Lower leg skin (tissue), 4 donors: ENCODE data around the gene ANK3. TPM values are rescaled to one million over a fixed set of nuclear protein-coding genes. Genes with fewer than 3 reads are reported as not detected.

Source experiments
- DNase-seq, 2 donors: peaks; one replicate each; pipeline ENCODE4 v3.0.0-alpha.2; 2019; ENCODE audit warnings: low spot score in 2 of 2
- H3K4me3 ChIP-seq: fragments of 200-600 bp; sonication (generic); 2 replicates; pipeline ENCODE4 v1.5.1; 2017; ENCODE audit warnings: mild to moderate bottlenecking, low read depth; ENCODE audit not compliant: poor library complexity, severe bottlenecking
- POLR2A ChIP-seq, 2 donors: fragments of 450-650 bp; IDR thresholded peaks; one replicate each; pipeline ENCODE4 v1.6.1; 2016 to 2017; ENCODE audit warnings: antibody characterized with exemption in 2 of 2, mild to moderate bottlenecking in 1 of 2, moderate library complexity in 1 of 2
- WGBS, 2 donors: methylation state at CpG; one replicate each; pipeline ENCODE4 v1.1.5; 2018; 5-methylcytosine and 5-hydroxymethylcytosine counted together
- intact Hi-C: fragments of 100-400 bp; cut with DNase I; formaldehyde crosslinking; loops from one replicate; pipeline ENCODE4 v1.15.0; 2023; ENCODE audit warnings: low total_unique reads
- total RNA-seq, 4 donors: library from RNA; depleted of rRNA; stranded (reverse); fragments of >200 nt; gene quantifications; one replicate each; pipeline ENCODE4 v1.1.0, GENCODE V29; 2016
- TF ChIP-seq, protein P1 (sequence below), 3 donors: fragments of 450-650 bp; IDR thresholded peaks; one replicate each; pipeline ENCODE4 v1.5.1; 2016; ENCODE audit warnings: antibody characterized with exemption in 3 of 3, mild to moderate bottlenecking in 3 of 3, moderate library complexity in 2 of 3

The ANK3 gene
- total RNA-seq, 4 donors from 2014 or later = 76.2 to 107 (median 91.5) TPM

- no peak overlapping the region for H3K4me3 ChIP-seq
- intact Hi-C loops = no loop called here
- TF ChIP-seq POLR2A (IDR thresholded peaks at IDR 0.05) = no peak
- TF ChIP-seq, protein P1, sequence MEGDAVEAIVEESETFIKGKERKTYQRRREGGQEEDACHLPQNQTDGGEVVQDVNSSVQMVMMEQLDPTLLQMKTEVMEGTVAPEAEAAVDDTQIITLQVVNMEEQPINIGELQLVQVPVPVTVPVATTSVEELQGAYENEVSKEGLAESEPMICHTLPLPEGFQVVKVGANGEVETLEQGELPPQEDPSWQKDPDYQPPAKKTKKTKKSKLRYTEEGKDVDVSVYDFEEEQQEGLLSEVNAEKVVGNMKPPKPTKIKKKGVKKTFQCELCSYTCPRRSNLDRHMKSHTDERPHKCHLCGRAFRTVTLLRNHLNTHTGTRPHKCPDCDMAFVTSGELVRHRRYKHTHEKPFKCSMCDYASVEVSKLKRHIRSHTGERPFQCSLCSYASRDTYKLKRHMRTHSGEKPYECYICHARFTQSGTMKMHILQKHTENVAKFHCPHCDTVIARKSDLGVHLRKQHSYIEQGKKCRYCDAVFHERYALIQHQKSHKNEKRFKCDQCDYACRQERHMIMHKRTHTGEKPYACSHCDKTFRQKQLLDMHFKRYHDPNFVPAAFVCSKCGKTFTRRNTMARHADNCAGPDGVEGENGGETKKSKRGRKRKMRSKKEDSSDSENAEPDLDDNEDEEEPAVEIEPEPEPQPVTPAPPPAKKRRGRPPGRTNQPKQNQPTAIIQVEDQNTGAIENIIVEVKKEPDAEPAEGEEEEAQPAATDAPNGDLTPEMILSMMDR (IDR thresholded peaks at IDR 0.05) = no peak
- DNase-seq = no peak
- 86 to 90% methylated on average over 8 of the region's 8 CpGs for WGBS, 2 donors
Measured at GRCh38 chr10:60363187-60363586, 26.5 kb downstream of the ANK3 start.

DNA sequence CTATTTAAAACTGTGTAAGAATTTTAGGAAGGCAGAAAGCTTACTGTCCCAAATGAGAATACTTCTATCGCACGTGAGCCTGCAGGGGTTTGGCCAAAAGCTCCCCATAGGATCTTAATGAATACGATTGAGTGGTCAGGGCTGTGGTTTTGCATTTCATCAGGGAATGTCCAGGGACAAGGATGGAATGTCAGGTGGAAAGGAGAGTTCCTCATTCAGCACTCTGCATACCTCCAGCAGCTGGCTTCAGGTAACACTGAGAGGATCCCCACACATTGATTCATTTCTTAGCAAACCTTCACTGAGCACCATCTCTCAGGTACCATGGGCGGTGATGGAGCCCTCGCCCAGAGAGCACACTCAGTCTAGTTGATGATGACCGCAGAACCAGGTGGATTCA, 27.2 kb downstream of the ANK3 start:
- TF ChIP-seq, protein P1 (IDR thresholded peaks at IDR 0.05) = no peak
- TF ChIP-seq POLR2A (IDR thresholded peaks at IDR 0.05) = no peak
- H3K4me3 ChIP-seq = no peak overlapping the region
- DNase-seq = no peak
- intact Hi-C loops = no loop called here
- 97 to 98% methylated on average over 6 of the region's 6 CpGs for WGBS, 2 donors

- intact Hi-C loops = no loop called here
Measured at GRCh38 chr10:60359066-60359465, 30.6 kb downstream of the ANK3 start.

GRCh38 chr10:60358282-60358681, 31.4 kb downstream of the ANK3 start:
- DNase-seq = no peak
- intact Hi-C loops = no loop called here
- H3K4me3 ChIP-seq = no peak overlapping the region
- no peak for TF ChIP-seq POLR2A (IDR thresholded peaks at IDR 0.05)
- TF ChIP-seq, protein P1 (IDR thresholded peaks at IDR 0.05) = no peak

More at GRCh38 chr10:60359066-60359465, 30.6 kb downstream of the ANK3 start:
- no peak overlapping the region for H3K4me3 ChIP-seq
- no peak for DNase-seq
- TF ChIP-seq, protein P1 (IDR thresholded peaks at IDR 0.05) = no peak
- TF ChIP-seq POLR2A (IDR thresholded peaks at IDR 0.05) = no peak

DNA sequence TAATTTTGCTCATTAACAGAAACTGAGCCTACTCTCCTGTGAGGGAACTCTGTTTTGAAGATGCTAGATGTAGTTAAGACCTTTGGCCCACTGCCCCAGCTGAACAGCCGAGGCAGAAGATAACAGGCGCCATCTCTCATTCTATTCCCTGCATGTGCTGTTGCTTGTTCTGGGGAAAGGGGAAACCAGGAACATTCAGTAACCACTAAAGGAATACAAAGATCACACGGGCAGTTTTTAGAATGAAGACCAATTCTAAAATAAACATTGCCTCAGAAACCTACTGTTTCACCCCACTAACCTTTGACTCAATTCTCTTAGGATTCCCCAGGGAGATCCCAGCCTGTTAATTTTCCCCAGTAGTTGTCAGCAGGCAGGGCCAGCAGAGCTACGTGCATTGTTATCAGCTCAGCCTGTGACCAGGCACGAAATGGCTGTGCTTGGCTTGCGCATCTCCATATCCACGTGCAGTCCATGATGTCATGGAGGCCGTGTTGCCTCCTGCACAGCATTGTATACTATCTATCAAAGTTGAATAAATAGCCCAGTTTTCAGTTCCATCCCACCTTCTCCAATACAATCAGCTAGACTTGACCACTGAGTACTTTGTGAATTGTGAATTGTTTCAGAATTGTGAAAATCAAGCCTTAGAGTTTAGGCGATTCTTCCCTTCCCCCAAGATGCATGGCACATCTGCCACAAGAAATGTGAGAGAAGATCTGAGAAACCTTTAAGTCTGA, 36.0 kb downstream of the ANK3 start:
- no peak for DNase-seq
- TF ChIP-seq, protein P1 (IDR thresholded peaks at IDR 0.05) = no peak
- TF ChIP-seq POLR2A (IDR thresholded peaks at IDR 0.05) = no peak
- 80 to 90% methylated on average over 9 of the region's 9 CpGs for WGBS, 2 donors
- H3K4me3 ChIP-seq = no peak overlapping the region
- intact Hi-C loops = no loop called here

- no peak for DNase-seq
- WGBS, 2 donors = 94 to 98% methylated on average over 5 of the region's 5 CpGs
- intact Hi-C loops = no loop called here
- no peak overlapping the region for H3K4me3 ChIP-seq
- TF ChIP-seq, protein P1 (IDR thresholded peaks at IDR 0.05) = no peak
- TF ChIP-seq POLR2A (IDR thresholded peaks at IDR 0.05) = no peak
Measured at GRCh38 chr10:60352105-60352504, 37.6 kb downstream of the ANK3 start.
